ENCODE measurements around the gene FTO.

GRCh38 chr16:53973021-53973420 lies 269.1 kb downstream of the FTO start:
- TF ChIP-seq EZH2phosphoT487 (conservative IDR thresholded peaks at IDR 0.05; ENCODE audit: low read length): no peak
- no peak for TF ChIP-seq CTCF (IDR thresholded peaks at IDR 0.05; ENCODE audit: insufficient read depth, low read length, poor library complexity, severe bottlenecking)
